Measurements from ENCODE around the gene BRSK1. TPM values are rescaled to one million over a fixed set of nuclear protein-coding genes. Genes with fewer than 3 reads are reported as not detected.

Gene BRSK1
- total and polyA plus RNA-seq, 5 donors from 2014 or later: 1.5 TPM; not detected in 4

DNA sequence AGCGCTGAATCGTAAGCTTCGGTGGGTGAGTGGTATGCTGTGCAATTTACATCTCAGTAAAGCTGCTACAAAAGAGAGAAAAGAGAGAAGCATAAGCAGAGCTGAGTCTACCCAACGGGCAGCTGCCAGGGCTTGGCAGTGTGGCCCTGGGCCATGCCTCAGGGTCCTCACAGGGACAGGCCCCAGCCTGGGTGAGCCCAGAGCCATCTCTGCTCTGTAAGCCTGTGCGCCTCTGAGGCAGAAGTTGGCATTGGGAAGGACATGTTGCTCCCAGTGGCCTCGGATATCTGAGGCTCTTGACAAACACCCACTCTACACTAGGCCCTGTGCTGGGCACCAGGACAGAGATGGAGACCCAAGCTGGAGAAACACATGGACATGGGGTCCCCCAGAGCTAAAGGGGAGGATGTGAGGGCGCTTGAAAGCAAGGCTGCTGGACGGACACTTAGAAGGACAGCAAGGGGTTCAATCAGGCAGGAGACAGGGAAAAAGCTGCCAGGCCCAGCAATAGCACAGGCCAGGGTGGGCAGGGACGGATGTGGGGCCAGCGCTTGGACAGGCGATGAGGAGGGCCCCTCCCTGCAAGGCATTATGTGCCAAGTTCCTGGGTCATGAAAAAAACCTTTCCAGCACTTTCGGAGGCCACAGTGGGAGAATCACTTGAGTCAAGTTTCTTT, 39.7 kb upstream of the BRSK1 start:
- H3K4me1 Mint-ChIP-seq: peaks cover 0 to 21% (median 11%) of the 10 kb centered on the region in 4 donors
- Histone ChIP-seq H3K4me3 (ENCODE audit: low read depth, low read length) (no peak overlapping the region), H3K9me3 (ENCODE audit: control insufficient read depth in 2 of 2, low read length in 2 of 2) (no peaks in the 10 kb centered on the region), H3K27me3 (ENCODE audit: control insufficient read depth, insufficient read depth, low read length) (no peaks in the 10 kb centered on the region), H3K4me1 (ENCODE audit: control insufficient read depth, insufficient read depth, low read length, poor library complexity, severe bottlenecking) (peaks cover 16% of the 10 kb centered on the region), H3K27ac (ENCODE audit: insufficient read depth, low read length, poor library complexity, severe bottlenecking) (no peak overlapping the region), H3K36me3 (ENCODE audit: control insufficient read depth, insufficient read depth, low read length) (peaks cover 92% of the 10 kb centered on the region)
- ATAC-seq (ENCODE audit: low read depth in 2 of 2) (no peak), DNase-seq (no peak)
- H3K27me3 Mint-ChIP-seq: no peaks in the 10 kb centered on the region
- H3K36me3 Mint-ChIP-seq: peaks cover 10% of the 10 kb centered on the region
- H3K27ac Mint-ChIP-seq: no peak overlapping the region
- no peaks in the 10 kb centered on the region for H3K9me3 Mint-ChIP-seq
- H3K4me3 Mint-ChIP-seq: no peak overlapping the region

- Histone ChIP-seq H3K27me3 (ENCODE audit: control insufficient read depth, insufficient read depth, low read length) (no peaks in the 10 kb centered on the region), H3K36me3 (ENCODE audit: control insufficient read depth, insufficient read depth, low read length) (peaks cover 85% of the 10 kb centered on the region), H3K4me3 (ENCODE audit: low read depth, low read length) (no peak overlapping the region), H3K9me3 (ENCODE audit: control insufficient read depth in 2 of 2, low read length in 2 of 2) (no peaks in the 10 kb centered on the region), H3K27ac (ENCODE audit: insufficient read depth, low read length, poor library complexity, severe bottlenecking) (no peak overlapping the region), H3K4me1 (ENCODE audit: control insufficient read depth, insufficient read depth, low read length, poor library complexity, severe bottlenecking) (peaks cover 19% of the 10 kb centered on the region)
- Mint-ChIP-seq H3K9me3 (no peaks in the 10 kb centered on the region), H3K4me3 (no peak overlapping the region), H3K36me3 (peaks cover 9% of the 10 kb centered on the region), H3K4me1 (peaks cover 0 to 25% (median 11%) of the 10 kb centered on the region in 4 donors), H3K27ac (no peak overlapping the region), H3K27me3 (no peaks in the 10 kb centered on the region)
- ATAC-seq (ENCODE audit: low read depth in 2 of 2) (no peak), DNase-seq (no peak)
These were observed 38.4 kb upstream of the BRSK1 start for GRCh38 chr19:55245236-55245904.

DNA sequence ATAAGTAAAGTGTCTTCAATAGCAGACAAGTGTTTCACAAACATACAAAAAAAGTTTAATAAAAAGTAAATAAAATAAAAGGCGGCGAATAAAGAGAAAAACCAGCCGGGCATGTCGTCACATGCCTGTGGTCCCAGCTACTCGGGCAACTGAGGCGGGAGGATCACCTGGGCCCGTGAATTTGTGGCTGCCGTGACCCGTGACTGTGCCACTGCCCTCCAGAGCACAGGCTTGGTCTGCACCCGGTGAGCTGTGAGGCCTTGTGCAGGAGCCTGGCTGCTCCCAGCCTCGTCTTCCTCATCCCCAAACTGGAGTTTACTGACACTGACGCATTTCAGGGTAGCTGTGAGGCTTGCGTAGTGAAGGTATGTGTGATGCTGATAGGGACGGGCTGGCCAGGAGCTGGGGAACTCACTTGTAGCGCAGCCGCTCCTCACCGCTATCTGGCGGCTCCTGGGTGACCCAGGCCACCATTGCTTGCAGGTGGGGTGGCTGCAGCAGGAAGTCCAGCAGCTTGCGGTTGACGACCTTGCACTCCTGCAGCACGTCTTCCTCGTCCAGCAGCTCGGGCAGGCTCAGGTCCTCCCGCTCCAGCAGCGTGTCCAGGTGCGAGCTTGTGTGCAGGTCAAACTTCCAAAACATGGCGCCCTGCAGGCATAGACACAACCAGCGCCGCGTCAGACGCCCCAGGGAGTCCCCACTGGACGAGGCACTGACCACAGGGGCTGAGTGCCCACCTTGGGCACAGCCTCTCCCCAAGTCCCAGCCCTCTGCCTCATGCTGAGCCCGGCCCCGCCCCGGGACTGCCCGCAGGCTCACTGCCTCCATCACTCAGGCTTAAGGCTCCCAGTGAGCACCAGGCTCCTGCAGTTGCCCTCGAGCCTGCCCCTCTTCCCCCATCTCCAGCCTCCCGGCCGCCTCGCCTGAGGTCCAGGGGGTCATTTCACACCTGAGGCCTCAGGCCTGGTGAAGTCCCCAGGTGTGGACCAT, 37.0 kb upstream of the BRSK1 start:
- Histone ChIP-seq H3K27me3 (ENCODE audit: control insufficient read depth, insufficient read depth, low read length) (no peaks in the 10 kb centered on the region), H3K4me3 (ENCODE audit: low read depth, low read length) (no peak overlapping the region), H3K27ac (ENCODE audit: insufficient read depth, low read length, poor library complexity, severe bottlenecking) (no peak overlapping the region), H3K36me3 (ENCODE audit: control insufficient read depth, insufficient read depth, low read length) (peaks cover 73% of the 10 kb centered on the region), H3K9me3 (ENCODE audit: control insufficient read depth in 2 of 2, low read length in 2 of 2) (no peaks in the 10 kb centered on the region), H3K4me1 (ENCODE audit: control insufficient read depth, insufficient read depth, low read length, poor library complexity, severe bottlenecking) (peaks cover 33% of the 10 kb centered on the region)
- H3K4me1 Mint-ChIP-seq: peaks cover 2 to 38% (median 19%) of the 10 kb centered on the region in 4 donors
- H3K27ac Mint-ChIP-seq: no peak overlapping the region
- no peaks in the 10 kb centered on the region for H3K9me3 Mint-ChIP-seq
- ATAC-seq (ENCODE audit: low read depth in 2 of 2): no peak
- no peak overlapping the region for H3K4me3 Mint-ChIP-seq
- H3K27me3 Mint-ChIP-seq: no peaks in the 10 kb centered on the region
- H3K36me3 Mint-ChIP-seq: peaks cover 18% of the 10 kb centered on the region
- DNase-seq: no peak

- H3K27ac ChIP-seq (ENCODE audit: insufficient read depth, low read length, poor library complexity, severe bottlenecking): no peak overlapping the region
- no peaks in the 10 kb centered on the region for H3K27me3 ChIP-seq (ENCODE audit: control insufficient read depth, insufficient read depth, low read length)
- peak overlapping the region in 1 of 3 donors; percentile 48 for H3K27ac Mint-ChIP-seq
- H3K27me3 Mint-ChIP-seq: no peaks in the 10 kb centered on the region
- H3K36me3 ChIP-seq (ENCODE audit: control insufficient read depth, insufficient read depth, low read length): peaks cover 64% of the 10 kb centered on the region
- peaks cover 17% of the 10 kb centered on the region for H3K36me3 Mint-ChIP-seq
- H3K4me1 Mint-ChIP-seq: peaks cover 4 to 46% (median 20%) of the 10 kb centered on the region in 4 donors
- H3K4me3 ChIP-seq (ENCODE audit: low read depth, low read length): no peak overlapping the region
- peaks cover 42% of the 10 kb centered on the region for H3K4me1 ChIP-seq (ENCODE audit: control insufficient read depth, insufficient read depth, low read length, poor library complexity, severe bottlenecking)
- no peak for DNase-seq
- no peaks in the 10 kb centered on the region for H3K9me3 ChIP-seq (ENCODE audit: control insufficient read depth in 2 of 2, low read length in 2 of 2)
- H3K4me3 Mint-ChIP-seq: peak overlapping the region in 1 of 4 donors; percentile 64
- no peaks in the 10 kb centered on the region for H3K9me3 Mint-ChIP-seq
- no peak for ATAC-seq (ENCODE audit: low read depth in 2 of 2)
These were observed 36.1 kb upstream of the BRSK1 start for GRCh38 chr19:55247621-55248099.

DNA sequence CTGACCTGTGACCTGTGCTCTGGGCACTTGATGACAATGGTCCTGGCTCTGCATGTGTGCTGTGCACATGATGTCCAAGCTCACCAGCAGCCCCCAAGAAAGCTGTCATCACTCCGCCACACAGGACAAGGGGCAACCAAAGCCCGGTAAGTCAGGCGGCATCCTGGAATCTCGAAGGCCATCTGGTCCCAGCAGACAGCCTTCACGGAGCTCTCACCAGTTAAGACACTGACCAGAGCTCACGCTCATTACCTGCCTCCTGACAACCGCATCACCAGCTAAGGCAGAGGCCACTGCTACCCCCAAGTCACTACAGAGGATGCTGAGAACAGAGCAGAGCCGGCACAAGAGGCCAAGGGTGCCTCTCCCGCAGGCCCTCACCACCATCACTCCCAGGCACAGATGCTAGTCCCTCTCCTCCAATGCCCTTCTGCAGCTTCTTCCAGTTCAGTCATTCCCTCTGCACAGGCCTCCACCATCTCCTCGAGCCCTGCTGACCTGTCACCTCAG, 35.6 kb upstream of the BRSK1 start:
- Histone ChIP-seq H3K36me3 (ENCODE audit: control insufficient read depth, insufficient read depth, low read length) (peaks cover 60% of the 10 kb centered on the region), H3K4me1 (ENCODE audit: control insufficient read depth, insufficient read depth, low read length, poor library complexity, severe bottlenecking) (peaks cover 47% of the 10 kb centered on the region), H3K27ac (ENCODE audit: insufficient read depth, low read length, poor library complexity, severe bottlenecking) (no peak overlapping the region)

DNA sequence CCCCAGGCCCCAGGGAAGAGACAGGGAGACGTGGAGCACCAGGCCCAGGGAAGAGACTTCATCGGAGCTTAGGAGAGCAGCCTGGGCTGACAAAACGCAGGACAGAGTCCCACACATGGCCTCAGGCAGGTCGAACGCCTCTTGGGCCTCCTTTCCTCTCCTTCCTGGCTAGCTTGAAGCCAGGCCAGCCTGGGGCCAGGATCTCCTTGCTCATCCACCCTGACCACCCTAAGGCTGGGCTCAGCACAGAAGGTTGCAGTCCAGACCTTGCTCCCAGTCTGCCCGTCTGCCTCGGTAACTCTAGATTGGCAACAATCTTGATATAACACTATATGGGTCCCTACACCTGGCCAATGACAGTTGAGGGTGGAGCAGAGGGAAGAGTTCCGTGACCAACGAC, 35.1 kb upstream of the BRSK1 start:
- Histone ChIP-seq H3K36me3 (ENCODE audit: control insufficient read depth, insufficient read depth, low read length) (peaks cover 55% of the 10 kb centered on the region), H3K27me3 (ENCODE audit: control insufficient read depth, insufficient read depth, low read length) (no peaks in the 10 kb centered on the region), H3K9me3 (ENCODE audit: control insufficient read depth in 2 of 2, low read length in 2 of 2) (no peaks in the 10 kb centered on the region), H3K4me3 (ENCODE audit: low read depth, low read length) (no peak overlapping the region), H3K4me1 (ENCODE audit: control insufficient read depth, insufficient read depth, low read length, poor library complexity, severe bottlenecking) (peaks cover 52% of the 10 kb centered on the region), H3K27ac (ENCODE audit: insufficient read depth, low read length, poor library complexity, severe bottlenecking) (no peak overlapping the region)
- H3K27ac Mint-ChIP-seq: peak overlapping the region in 1 of 3 donors; percentile 73
- no peak for DNase-seq
- H3K4me3 Mint-ChIP-seq: peak overlapping the region in 3 of 4 donors; percentile 64 to 85 (median 64)
- H3K9me3 Mint-ChIP-seq: no peaks in the 10 kb centered on the region
- H3K27me3 Mint-ChIP-seq: no peaks in the 10 kb centered on the region
- peaks cover 4 to 55% (median 24%) of the 10 kb centered on the region in 4 donors for H3K4me1 Mint-ChIP-seq
- ATAC-seq (ENCODE audit: low read depth in 2 of 2): no peak
- peaks cover 15% of the 10 kb centered on the region for H3K36me3 Mint-ChIP-seq

More for the DNA sequence above, 35.6 kb upstream of the BRSK1 start:
- DNase-seq (no peak), ATAC-seq (ENCODE audit: low read depth in 2 of 2) (no peak)
- Histone ChIP-seq H3K4me3 (ENCODE audit: low read depth, low read length) (no peak overlapping the region), H3K9me3 (ENCODE audit: control insufficient read depth in 2 of 2, low read length in 2 of 2) (no peaks in the 10 kb centered on the region), H3K27me3 (ENCODE audit: control insufficient read depth, insufficient read depth, low read length) (no peaks in the 10 kb centered on the region)
- Mint-ChIP-seq H3K36me3 (peaks cover 15% of the 10 kb centered on the region), H3K4me1 (peaks cover 4 to 50% (median 19%) of the 10 kb centered on the region in 4 donors), H3K9me3 (no peaks in the 10 kb centered on the region), H3K27ac (no peak overlapping the region), H3K27me3 (no peaks in the 10 kb centered on the region), H3K4me3 (peak overlapping the region in 2 of 4 donors; percentile 41 to 64)

GRCh38 chr19:55249841-55250240, 34.0 kb upstream of the BRSK1 start:
- Histone ChIP-seq H3K9me3 (ENCODE audit: control insufficient read depth in 2 of 2, low read length in 2 of 2) (no peaks in the 10 kb centered on the region), H3K36me3 (ENCODE audit: control insufficient read depth, insufficient read depth, low read length) (peaks cover 44% of the 10 kb centered on the region), H3K27me3 (ENCODE audit: control insufficient read depth, insufficient read depth, low read length) (no peaks in the 10 kb centered on the region), H3K4me1 (ENCODE audit: control insufficient read depth, insufficient read depth, low read length, poor library complexity, severe bottlenecking) (peaks cover 63% of the 10 kb centered on the region), H3K4me3 (ENCODE audit: low read depth, low read length) (no peak overlapping the region), H3K27ac (ENCODE audit: insufficient read depth, low read length, poor library complexity, severe bottlenecking) (no peak overlapping the region)
- H3K9me3 Mint-ChIP-seq: no peaks in the 10 kb centered on the region
- H3K4me1 Mint-ChIP-seq: peaks cover 10 to 66% (median 30%) of the 10 kb centered on the region in 4 donors
- H3K4me3 Mint-ChIP-seq: no peak overlapping the region
- ATAC-seq (ENCODE audit: low read depth in 2 of 2) (no peak), DNase-seq (no peak)
- no peaks in the 10 kb centered on the region for H3K27me3 Mint-ChIP-seq
- H3K27ac Mint-ChIP-seq: no peak overlapping the region
- peaks cover 11% of the 10 kb centered on the region for H3K36me3 Mint-ChIP-seq
